Astrocyte of the hippocampus (primary cell): ENCODE data around the gene KLLN.
"Not testable (repeated sequence)": the region's sequence is repeated elsewhere in the genome, so short reads cannot be mapped to it uniquely, and the experiment has no call there.

ENCODE experiments used
- DNase-seq: peaks from one replicate; pipeline ENCODE4 v3.0.0; 2011; ENCODE audit warnings: low read depth, low spot score

Gene KLLN

DNA sequence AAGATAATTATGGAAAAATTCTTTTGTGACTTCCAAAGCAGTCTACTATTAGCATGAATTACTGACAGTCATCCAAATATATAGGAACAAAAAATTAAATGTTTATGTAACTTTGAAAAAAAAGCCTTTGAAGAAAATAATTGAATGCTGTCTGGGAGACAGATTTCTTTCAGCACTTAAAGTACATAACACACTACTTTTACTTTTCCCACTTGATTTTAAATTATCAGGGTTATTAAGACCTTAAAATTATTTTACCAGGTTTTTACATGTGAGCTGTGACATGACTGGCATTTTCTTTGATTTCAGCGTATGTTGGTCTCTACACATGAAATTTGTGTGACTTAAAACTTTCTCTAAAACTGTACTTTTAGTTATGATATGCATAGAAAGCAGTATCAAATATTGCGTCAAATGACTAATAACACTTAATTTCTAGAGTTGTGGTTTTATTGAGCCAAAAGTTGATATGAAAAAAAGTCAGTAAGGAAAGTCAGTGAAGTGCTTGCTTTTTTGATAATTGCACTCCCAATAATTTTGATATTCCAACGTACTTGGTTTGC is 3.2 kb upstream of the KLLN start:
- DNase-seq: no peak

DNA sequence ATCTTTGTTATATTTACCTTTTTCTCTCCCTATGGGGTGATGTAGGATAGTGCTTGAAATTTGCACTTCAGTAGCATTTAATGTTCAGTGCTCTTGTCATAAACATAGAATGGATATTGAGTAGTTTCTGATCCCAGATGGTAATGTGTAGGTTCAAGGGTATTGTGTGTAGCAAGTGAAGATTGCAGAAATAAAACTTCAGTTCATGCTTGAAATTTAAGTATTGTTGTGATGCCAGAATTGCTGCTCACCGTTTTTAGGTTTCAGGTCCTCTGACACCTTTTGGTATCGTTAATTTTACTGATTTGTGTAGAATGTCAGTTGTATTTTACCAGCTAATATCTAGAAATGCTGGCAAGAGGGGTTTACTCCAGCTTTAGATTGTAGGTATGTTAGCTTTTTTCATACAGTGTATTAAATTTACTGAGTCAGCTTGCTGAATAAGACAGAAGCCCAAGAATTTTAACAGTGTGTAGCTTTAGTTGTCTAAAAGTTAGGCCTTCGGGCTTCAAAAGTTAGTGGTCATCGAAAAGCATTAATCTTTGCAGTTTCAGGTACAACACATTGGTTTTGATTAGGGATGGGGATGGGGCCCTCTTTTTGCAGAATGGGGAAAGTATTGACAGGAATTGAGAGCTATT is 2.0 kb upstream of the KLLN start:
- peak; percentile 19 for DNase-seq

DNA sequence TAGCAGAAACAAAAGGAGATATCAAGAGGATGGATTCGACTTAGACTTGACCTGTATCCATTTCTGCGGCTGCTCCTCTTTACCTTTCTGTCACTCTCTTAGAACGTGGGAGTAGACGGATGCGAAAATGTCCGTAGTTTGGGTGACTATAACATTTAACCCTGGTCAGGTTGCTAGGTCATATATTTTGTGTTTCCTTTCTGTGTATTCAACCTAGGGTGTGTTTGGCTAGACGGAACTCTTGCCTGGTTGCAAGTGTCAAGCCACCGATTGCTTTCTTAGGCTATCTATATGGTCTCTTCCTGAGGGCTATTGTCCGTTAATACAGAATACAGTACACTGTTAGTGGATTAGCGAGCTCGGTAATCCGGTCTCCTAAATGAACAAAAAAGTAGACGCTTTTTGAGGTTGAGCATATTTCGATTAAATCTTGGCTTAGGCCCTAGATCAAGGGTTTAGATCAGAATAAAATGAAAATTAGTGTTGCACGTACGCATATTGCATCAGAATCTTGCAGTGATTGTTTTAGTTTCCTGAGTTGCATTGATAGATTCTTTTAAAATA is 1.2 kb upstream of the KLLN start:
- DNase-seq: peak; percentile 26

DNA sequence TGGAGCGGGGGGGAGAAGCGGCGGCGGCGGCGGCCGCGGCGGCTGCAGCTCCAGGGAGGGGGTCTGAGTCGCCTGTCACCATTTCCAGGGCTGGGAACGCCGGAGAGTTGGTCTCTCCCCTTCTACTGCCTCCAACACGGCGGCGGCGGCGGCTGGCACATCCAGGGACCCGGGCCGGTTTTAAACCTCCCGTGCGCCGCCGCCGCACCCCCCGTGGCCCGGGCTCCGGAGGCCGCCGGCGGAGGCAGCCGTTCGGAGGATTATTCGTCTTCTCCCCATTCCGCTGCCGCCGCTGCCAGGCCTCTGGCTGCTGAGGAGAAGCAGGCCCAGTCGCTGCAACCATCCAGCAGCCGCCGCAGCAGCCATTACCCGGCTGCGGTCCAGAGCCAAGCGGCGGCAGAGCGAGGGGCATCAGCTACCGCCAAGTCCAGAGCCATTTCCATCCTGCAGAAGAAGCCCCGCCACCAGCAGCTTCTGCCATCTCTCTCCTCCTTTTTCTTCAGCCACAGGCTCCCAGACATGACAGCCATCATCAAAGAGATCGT is 690 bp upstream of the KLLN start:
- peak; percentile 67 for DNase-seq

DNA sequence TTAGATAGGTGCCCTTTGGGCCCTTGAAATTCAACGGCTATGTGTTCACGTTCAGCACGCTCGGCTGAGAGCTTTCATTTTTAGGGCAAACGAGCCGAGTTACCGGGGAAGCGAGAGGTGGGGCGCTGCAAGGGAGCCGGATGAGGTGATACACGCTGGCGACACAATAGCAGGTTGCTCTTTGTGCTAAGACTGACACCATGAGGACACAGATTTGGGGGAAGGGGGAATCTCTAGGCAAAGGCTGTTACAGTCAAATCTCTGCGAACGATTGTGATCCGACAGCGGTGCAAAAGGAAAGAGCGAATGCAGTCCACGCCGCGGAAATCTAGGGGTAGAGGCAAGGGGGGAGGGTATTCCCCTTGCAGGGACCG is 667 bp downstream of the KLLN start:
- DNase-seq: no peak

DNA sequence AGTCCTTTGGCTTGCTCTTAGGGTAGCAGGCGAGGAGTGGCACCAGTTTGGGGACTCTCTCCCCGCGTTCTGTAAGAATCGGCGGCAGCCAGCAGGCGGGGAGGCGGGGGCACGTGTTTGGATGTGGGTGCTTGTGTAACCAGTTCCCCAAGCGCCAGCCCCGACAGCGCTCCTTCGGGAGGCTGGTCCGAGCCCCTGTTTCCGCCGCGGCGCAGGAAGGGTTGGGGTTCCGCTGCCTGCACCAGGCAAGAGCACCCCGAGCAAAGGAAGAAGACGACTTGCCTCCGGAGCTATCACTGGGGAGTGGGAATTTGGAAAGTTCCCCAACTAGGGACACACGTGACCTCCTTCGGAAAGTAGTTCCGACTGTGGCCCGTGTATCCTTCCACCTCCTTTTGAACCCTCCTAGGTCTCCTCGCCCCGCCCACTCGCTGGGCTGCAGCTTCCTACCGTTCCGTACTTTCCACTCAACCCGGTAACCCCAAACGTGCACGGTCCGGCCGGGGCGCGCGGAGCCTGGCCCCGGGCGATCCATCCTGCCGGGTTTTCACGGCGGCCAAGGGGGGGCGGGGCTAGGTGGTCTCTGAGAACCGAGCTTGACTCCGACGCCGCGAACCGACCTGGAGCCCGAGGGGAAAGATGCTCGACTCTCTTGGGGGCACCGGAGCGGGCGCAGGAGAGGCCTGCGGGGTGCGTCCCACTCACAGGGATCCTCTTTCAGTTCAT is 1.2 kb downstream of the KLLN start:
- peak; percentile 98 for DNase-seq

DNA sequence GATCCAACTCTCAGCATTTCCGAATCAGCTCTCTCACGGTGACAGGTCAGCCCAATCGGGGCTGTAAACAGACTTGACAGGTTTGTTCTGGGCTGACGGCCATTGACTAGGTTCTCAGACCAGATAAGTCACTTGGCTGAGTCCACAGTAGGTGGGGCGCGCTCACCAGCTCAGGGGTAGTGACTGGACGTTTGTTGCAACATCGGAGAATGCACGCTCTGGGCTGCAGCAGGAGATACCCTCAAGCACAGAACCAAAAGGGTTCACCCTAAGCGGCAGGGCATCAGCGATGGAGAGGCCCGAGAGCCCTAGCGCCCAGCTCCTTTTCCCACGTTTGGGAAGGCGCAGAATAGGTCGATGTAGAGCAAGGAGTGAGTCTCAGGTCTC is 1.8 kb downstream of the KLLN start:
- DNase-seq: peak; percentile 73

DNA sequence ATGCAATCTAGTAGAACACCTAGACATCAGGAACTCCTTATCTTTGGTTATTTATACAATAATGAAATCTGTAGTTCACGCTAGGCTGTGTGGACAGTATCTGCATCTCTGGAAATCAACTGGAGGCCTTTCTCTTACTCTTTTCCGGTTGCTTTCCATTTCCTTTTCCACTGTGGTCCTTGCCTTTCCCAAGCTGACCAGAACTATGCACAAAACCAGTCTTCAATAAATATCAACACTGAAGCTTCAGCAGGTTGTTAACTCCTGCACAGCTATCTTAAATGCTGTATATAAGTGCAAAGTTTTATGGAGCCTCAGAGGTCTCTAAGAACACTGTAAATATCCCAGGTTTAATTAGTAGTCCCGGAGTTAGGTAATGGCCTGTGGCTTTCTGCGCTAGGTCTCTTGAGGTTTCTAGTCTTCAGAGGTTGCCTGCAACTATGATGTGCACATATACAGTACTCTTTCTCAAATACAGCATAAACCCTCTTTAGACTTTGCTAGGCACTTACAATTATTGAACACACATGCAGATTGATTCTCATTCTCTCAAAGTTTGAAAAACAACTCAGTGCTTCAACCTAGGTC is 2.4 kb downstream of the KLLN start:
- DNase-seq: no peak

DNA sequence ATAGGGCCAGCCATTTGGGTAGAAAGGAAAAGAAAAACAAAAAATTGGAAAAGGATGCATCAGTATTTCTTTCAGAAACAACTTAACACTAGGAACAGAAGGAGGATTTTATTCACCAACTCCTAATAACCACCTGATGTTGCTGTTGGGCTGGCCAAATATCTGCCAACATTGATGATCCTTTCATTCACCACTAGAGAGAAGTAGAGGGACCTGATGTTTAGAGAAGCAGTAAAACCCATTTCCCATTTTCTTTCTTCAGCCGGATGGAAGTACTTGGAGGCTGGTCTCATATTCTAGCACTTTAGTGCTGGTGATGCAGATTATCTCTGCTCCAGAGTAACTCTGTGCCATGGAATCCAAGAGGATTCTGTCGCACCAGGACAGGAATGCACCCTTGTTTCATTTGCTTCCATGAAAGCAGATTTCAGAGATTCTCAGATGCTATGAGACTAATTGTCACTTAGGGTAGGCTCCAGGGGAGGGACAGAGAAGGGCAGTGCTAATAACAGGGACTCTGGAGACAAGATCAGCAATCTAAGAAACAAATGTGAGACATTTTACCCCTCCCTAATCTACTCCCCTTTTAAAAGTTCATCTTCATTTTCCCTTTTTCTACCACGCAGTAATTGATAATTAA is 3.1 kb downstream of the KLLN start:
- DNase-seq: peak; percentile 64

DNA sequence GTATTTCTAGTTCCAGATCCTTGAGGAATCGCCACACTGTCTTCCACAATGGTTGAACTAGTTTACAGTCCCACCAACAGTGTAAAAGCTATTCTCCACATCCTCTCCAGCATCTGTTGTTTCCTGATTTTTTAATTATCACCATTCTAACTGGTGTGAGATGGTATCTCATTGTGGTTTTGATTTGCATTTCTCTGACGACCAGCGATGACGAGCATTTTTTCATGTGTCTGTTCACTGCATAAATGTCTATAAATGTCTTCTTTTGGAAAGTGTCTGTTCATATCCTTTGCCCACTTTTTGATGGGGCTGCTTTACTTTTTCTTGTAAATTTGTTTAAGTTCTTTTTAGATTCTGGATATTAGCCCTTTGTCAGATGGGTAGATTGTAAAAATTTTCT is 7.7 kb downstream of the KLLN start:
- not testable (repeated sequence) for DNase-seq

DNA sequence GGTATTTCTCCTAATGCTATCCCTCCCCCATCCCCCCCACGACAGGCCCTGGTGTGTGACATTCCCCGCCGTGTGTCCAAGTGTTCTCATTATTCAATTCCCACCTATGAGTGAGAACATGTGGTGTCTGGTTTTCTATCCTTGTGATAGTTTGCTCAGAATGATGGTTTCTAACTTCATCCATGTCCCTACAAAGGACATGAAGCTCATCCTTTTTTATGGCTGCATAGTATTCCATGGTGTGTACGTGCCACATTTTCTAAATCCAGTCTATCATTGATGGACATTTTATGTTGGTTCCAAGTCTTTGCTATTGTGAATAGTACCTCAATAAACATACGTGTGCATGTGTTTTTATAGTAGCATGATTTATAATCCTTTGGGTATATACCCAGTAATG is 8.1 kb downstream of the KLLN start:
- DNase-seq: not testable (repeated sequence)

DNA sequence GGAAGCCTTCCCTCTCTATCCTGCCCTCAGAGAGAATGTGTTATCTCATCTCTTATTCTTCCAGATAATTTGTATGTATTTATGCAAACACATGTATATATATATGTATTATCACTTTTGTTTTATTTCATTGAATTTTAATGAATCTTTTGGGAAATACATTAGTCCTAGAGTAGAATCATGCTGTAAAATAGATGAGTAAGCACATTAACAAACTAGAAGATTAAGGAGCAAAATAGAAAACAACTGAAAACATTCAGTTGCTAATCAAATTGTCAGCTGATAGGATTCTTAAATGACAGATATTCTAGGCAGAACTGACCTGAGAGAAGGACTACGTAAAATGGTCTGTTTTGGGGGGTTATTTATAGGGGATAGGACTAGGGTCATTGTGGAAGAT is 11.2 kb downstream of the KLLN start:
- no peak for DNase-seq

DNA sequence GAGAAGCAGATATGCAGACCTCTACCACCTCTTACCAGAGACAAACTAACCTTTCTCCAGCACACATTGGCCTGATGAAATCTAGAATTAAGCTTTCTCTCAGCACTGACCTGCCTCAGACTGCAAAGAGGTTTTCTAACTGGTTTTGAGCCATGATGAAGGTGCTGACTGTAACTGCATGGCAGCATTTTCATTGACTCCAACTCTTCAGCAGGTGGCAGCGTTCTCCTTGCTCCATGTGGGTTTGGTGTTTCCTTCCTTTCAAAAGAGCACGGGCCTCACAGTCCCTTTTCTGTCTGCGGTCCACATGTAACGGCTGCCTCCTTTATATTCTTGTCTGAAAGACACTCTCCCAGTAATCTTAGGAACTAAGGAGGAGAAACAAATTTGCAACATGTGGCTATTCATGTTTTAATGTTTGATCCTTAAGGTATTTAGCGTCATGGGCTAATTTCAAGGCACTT is 12.6 kb downstream of the KLLN start:
- DNase-seq: peak; percentile 79

DNA sequence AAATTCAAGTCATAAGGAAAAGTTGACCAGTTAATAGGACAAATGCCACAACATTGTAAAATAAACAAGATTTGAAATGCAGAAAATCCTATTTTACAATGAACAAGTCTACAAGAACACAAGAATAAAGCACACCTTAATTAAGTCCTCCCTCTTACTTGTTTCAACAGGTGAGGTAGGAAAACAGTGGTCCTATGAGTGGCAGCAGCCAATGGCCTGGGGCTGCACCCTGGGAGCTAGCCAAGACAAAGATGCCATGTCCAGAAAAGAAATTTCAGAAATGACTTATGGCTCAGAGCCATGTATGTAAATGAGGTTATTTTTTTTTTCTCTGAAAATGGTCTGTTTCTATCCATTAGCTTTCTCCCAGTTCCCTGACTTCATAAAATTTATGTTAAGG is 14.3 kb downstream of the KLLN start:
- no peak for DNase-seq

DNA sequence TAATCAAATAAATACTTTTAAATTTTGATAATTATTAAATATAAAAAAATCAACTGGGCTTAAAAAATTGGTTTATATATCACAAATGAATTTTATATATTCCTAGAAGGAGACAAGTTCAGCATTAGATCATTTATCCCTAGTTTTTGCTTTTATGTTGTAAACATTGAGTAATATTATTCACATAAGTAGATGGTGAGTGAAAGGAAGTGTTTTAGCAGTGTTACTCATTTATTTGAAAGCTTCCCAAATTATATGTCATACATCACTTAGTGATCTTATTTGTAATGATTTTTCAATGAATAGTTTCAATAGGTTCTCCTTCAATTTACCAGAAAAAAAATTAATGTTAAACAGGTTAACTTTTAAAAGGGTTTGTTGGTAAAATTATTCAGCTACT is 15.8 kb downstream of the KLLN start:
- no peak for DNase-seq

DNA sequence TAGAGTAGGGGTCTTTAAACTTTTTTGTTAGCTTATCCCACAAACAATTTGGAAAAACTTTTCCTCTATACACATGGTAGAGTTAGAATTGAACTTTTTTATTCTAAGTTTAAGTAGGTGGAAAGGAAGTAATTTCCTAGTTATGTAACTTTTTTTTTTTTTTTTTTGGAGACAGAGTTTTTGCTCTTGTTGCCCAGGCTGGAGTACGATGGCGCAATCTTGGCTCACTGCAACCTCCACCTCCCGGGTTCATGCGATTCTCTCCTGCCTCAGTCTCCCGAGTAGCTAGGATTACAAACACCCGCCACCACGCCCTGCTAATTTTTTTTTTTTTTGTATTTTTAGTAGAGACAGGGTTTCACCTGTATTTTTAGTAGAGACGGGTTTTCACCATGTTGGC is 16.6 kb downstream of the KLLN start:
- DNase-seq: not testable (repeated sequence)

DNA sequence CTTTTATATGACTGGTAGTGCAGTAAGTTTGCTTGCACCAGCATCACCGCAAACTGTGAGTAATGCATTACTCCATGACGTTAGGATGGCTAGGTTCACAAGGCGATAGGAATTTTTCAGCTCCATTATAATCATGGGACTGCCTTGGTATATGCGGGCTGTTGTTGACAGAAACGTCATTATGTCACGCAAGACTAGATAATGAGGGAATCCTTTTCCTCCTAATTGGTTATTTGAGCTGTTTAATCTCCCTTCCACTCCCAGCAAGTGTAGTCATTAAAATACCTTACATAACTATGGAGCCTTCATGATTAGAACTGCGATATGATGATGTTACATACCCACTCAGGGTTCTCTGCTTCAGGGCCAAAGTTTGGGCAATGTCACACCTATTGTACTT is 17.3 kb downstream of the KLLN start:
- peak; percentile 82 for DNase-seq

DNA sequence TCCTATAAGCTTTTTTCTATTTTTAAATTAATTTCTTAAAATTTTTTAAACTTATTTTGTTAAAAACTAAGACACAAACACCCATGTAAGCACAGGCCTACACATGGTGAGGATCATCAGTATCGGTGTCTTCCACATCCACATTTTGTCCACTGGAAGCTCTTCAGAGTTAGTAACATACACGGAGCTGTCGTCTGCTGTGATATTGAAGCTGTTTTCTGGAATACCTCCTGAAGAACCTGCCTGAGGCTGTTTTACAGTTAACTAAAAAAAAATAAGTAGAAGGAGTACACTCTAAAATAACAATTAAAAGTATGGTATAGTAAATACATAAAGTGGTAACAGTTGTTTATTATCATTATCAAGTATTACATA is 17.7 kb downstream of the KLLN start:
- DNase-seq: no peak

DNA sequence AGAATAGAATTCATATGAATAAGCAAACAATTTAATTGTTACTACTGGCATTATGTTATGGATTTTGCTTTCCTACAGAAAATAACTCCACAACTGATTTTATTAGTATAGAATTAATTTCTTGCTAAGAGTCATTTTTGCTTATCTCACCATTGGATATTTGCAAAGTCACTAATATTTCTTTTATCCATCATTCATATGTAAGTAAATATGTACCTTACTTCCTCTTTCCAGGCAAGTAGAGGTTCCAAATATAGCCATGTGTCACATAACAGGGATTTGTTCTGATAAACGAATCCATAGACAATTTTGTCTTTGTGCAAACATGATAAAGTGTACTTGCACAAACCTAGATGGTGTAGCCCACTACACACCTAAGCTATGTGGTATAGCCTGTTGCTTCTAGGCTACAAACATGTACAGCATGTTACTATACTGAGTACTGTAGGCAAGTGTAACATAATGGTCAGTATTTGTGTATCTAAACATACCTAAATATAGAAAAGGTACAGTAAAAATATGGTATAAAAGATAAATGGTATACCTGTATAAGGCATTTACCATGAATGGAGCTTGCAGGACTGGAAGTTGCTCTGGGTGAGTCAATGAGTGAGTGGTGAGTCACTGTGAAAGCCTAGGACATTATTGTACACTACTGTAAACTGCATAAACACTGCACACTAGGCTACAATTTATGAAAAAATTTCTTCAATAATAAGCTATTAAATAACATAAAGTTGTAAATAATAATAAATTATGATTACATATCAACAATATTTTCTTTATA is 18.3 kb downstream of the KLLN start:
- DNase-seq: peak; percentile 54

DNA sequence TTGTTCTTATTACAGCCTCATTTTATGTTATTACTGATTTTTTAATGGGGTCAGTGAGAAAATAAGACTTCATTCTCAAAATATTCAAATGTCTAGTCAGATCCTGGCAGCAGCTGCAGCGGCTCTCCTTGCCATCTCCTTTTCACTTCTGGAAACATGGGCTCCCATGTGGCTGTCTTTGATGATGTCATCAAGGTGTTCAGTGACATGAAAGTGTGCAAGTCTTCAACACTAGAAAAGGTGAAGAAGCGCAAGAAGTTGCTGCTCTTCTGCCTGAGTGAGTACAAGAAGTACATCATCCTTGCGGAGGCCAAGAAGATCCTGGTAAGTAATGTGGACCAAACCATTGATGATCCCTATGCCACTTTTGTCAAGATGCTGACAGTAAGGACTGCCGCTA is 19.6 kb downstream of the KLLN start:
- no peak for DNase-seq
